Ecto neural progenitor cell (in vitro differentiated cells): ENCODE results near the gene OR2AT4.
A peak's percentile ranks its signal among the peaks of the same experiment; 100 is the strongest.
"Not testable (repeated sequence)": the region's sequence is repeated elsewhere in the genome, so short reads cannot be mapped to it uniquely, and the experiment has no call there.

ENCODE experiments used
- DNase-seq: peaks from one replicate; pipeline ENCODE4 v3.0.0-alpha.2; 2018; ENCODE audit warnings: low spot score

The OR2AT4 gene

GRCh38 chr11:75096456-75097172, at the start of gene OR2AT4:
Gene OR2AT4 (minus strand): TSS chr11:75096876.
- no peak for DNase-seq

DNA sequence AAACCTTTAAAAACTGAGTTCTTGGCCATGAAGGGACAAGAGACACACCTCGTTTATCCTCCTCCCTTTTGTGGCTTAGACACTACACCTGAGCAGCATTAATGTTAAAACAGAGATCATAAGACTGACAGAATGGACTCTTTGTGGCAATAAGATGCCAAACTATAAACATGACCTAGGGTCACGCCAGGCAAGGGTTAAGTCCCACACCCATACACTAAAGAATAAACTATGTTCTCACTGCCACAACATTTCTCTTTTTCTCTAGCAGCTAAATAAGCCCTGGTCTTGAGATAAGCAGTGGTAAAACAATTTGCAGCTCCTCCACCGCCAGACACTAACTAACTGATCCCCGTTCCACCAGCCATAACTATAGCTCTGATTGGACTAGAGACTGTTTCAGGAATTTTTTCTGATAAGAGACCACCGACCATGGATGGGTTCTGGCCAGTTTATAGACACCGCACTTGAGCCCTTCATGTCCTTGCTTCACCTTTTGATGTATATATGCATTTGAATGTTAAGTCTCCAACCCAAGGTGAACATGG, 49.4 kb upstream of the OR2AT4 start:
- DNase-seq: no peak

- DNase-seq: no peak
Observed at GRCh38 chr11:75145196-75145971, 48.7 kb upstream of the OR2AT4 start.

- no peak for DNase-seq
Observed at GRCh38 chr11:75144716-75145014, 48.0 kb upstream of the OR2AT4 start.

- DNase-seq: no peak
Observed at GRCh38 chr11:75143420-75143731, 46.7 kb upstream of the OR2AT4 start.

- no peak for DNase-seq
Observed at GRCh38 chr11:75142714-75143419, 46.2 kb upstream of the OR2AT4 start.

- DNase-seq: no peak
Observed at GRCh38 chr11:75141166-75141565, 44.5 kb upstream of the OR2AT4 start.

DNA sequence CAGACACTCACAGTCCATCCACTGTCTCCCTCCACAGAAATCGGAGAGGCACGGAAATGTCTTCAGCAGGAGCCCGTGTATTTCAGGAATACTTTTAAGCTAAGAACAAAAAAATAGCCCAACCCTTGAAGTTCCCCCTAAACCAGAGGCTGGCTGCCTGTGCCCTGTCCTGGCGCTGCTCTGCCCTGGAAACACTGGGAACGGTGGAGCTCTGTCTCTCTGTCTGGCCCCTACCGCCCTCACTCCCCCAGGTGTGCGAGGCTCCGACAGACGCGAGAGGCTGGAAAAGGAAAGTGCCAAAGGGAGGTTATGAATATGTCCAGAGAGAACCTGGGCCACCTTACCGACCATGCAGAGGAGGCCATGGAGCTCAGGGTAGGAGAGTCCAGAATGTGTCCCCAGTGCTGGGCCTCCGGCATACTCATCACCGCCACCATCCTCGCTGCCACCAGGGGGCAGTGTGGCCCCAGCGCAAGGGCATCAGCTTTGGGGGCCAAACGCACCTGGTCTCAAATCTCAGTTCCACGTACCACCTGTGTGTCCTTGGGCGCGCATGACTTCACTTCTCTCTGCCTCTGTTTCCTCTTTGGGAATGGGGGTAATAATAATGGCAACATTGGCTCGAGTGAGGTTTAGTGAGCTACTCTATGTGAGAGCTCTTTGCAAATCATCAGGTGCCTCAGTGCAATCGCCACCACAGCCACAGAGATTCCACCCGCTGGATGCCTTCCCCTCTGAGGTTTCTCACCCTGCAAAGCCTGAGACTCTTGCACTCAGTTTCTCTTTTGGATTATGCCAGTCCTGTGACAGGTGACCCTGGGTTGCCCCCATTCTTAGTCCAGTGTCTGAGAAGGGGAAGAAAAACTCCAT, 43.8 kb upstream of the OR2AT4 start:
- DNase-seq: peak; percentile 83

DNA sequence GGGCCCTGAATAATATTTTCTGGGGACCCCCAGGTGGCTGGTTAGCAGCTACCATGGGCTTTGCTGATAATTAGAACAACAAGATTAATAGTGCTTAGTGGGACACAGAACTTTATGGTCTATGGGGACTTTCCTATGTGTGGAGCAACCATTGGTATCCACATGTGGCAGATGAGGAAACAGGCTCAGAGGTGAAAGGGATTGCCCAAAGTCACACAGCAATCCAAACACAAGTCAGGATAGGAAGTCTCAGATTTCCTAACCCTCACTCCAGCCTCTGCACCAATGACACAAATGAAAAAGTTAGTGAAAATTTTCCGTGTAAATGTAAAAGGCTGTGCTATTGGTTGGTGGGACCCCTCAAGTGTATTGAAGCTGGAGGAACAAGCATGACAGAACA, 39.0 kb upstream of the OR2AT4 start:
- no peak for DNase-seq

DNA sequence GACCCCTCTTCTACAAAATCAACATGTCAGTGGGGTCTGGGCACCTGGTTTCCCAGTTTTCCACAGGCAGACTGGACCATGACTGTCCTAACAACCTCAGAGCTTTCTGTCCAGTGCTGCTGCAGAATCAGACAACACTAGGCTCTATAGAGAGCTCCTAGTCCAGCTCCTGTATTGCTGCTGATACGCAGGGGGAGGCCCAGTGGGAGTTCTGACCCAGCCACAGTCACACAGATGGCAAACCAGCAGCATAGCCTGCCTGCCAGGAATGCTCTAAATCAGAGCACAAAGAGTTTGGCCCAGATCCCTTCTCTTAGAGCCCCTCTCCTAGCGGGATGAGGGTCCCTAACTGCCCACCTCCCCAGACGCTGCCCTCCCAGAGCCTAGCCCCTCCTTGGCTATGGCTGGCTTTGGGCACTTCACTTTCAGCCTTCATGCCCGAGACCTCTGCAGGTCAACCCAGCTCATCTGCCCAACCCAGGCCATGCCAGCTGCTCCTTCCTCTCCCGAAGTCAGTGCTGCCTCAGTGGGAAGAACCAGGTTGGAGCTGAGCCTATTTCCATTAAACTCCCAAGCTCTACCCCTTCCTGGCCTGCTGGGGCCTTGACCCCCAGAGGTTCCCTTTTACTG, 38.5 kb upstream of the OR2AT4 start:
- no peak for DNase-seq

DNA sequence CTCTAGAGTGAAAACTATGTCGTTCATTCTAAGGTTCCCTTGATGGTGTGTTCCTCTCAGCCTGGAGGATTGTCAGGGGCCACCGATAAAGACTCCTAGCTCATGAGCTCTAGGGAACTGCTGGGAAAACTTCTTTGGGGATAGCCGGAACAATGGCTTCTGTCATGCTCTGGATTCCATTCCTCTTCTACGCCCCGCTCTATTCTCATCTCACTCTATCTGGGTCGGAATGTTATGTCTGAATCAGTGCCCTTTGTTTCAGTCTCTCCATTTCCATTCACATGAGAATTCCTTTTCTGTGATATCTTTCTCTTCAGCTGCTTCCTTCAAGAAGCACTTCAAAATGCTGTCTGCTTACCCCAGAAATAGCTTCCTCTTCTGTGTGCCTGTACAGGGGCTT, 37.3 kb upstream of the OR2AT4 start:
- DNase-seq: no peak

DNA sequence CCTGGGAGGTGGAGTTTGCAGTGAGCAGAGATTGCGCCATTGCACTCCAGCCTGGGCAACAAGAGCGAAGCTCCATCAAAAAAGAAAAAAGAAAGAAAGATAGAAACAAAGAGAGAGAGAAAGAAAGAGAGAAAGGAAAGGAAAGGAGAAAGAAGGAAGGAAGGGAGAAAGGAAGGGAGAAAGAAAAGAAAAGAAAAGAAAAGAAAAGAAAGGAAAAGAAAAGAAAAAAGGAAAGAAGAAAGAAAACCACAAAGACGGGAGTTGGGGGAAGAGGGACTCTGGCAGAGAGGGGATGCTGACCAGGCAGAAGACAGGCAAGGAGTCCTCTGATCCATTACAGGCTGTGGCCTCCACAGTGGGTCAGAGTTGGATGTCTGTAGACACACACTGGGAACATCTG, 35.4 kb upstream of the OR2AT4 start:
- no peak for DNase-seq

DNA sequence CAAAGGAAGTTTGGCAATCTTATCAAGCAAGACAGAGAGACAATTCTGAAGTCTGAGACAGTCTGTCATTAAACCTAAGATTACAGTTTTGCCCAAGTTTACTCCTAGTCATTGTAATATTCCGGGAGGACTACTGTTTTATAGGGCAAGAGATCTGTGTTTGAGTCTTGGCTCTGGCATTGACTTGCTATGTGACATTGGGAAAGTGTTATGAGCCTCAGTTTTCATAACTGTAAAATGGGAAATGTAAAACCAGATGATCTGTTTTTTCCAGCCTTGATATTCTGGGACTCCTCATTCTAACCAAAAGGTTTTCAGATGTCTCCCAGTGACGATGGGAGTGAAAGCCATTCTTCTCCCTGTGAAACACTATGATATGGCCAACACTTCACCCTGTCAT, 29.9 kb upstream of the OR2AT4 start:
- DNase-seq: no peak

GRCh38 chr11:75118577-75118976, 21.9 kb upstream of the OR2AT4 start:
- no peak for DNase-seq

DNA sequence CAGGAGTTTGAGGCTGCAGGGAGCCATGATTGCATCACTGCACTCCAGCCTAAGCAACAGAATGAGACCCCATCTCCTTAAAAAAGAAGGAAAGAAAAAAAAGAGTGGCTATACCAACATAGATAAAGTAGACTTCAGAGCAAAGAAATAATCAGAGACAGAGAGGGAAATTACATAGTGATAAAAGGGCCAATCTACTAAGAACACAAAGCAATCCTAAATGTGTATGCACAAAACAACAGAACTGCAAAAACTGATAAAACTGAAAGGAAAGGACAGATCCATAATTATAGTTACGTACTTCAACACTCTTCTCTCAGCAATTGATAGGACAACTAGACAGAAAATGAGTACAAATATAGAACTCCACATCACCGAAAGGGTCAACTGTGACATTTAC, 17.8 kb upstream of the OR2AT4 start:
- no peak for DNase-seq

DNA sequence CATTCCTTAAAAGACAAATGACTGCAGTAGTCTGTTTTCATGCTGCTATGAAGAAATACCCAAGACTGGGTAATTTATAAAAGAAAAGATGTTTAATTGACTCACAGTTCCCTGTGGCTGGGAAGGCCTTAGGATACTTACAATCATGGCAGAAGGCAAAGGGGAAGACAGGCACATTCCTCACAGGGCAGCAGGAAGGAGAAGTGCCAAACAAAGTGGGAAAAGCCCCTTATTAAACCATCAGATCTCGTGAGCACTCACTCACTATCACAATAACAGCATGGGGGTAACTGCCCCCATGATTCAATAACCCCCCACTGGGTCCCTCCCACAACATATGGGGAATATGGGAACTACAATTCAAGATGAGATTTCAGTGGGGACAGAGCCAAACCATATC, 16.4 kb upstream of the OR2AT4 start:
- DNase-seq: no peak

GRCh38 chr11:75112200-75112599, 15.5 kb upstream of the OR2AT4 start:
- no peak for DNase-seq

DNA sequence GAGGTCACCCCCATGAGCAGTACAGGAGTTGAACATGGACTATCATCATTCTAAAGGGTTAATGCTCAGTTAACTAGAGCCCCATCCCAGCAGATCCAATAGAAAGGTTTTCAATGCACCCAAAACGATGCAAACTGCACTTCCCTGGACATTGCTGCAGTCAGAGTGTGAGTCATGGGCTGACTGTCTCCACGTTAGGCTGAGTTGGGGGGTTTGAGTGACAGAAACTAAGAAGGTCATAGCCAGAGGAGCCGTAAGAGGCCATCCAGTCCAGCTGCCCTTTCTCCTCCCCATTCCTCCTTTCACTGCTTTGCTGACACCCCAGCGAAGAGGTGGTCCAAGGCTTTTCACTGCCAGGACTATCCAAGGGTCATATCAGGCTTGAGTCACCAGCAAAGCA, 10.5 kb upstream of the OR2AT4 start:
- DNase-seq: no peak

DNA sequence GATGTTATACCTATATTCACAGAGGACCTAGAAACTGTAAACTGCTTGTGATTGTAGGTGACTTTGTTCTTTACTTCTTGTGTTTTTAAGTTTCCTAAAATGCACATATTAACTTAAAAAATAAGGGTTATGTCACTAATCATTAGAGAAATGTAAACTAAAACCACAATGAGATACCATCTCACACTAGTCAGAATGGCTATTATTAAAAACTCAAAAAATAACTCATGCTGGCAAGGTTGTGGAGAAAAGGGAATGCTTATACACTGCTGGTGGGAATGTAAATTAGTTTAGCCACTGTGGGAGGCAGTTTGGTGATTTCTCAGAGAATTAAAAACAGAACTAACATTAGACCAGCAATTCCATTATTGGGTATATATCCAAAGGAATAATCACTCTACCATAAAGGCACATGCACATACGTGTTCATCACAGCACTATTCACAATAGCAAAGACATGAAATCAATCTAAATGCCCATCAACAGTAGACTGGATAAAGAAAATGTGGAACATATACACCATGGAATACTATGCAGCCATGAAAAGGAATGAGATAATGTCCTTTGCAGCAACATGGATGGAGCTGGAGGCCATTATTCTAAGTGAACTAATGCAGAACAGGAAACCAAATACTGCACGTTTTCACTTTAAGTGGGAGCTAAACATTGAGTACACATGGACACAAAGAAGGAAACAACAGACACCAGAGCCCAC, 9.4 kb upstream of the OR2AT4 start:
- DNase-seq: not testable (repeated sequence)

GRCh38 chr11:75105462-75105925, 8.8 kb upstream of the OR2AT4 start:
- DNase-seq: peak; percentile 61
